HEK293 (cell line): ENCODE measurements around the gene PDZRN4.
"Not testable (repeated sequence)": the region's sequence is repeated elsewhere in the genome, so short reads cannot be mapped to it uniquely, and the experiment has no call there.

Source experiments
- CTCF ChIA-PET: fragments of 350-600 bp; formaldehyde crosslinking; extraction: SDS; loops from one replicate; lab custom pipeline; 2021; ENCODE audit warnings: antibody characterized with exemption; lab: Yijun Ruan, JAX
- POLR2A ChIA-PET: fragments of 300-600 bp; formaldehyde crosslinking; extraction: SDS; loops from one replicate; lab custom pipeline; 2020; ENCODE audit warnings: antibody characterized with exemption, inconsistent platforms; lab: Yijun Ruan, JAX
- H3K27ac ChIP-seq: fragments of 200-500 bp; sonication (Bioruptor generic); 2 replicates; pipeline ENCODE4 v1.5.1; 2014; ENCODE audit warnings: low read depth, low read length, control low read depth, inconsistent platforms; ENCODE audit errors: extremely low read depth
- H3K36me3 ChIP-seq, 2 experiments: fragments of 200-500 bp in 1 of 2; sonication (Bioruptor generic) in 1 of 2; 1 replicate in 1 of 2; 2 replicates in 1 of 2; pipeline ENCODE4 v1.5.1; 2014 to 2017; ENCODE audit warnings: inconsistent platforms in 2 of 2, low read length in 2 of 2; ENCODE audit not compliant: control insufficient read depth in 2 of 2, insufficient read depth in 1 of 2
- H3K4me1 ChIP-seq: fragments of 200-500 bp; sonication (Bioruptor generic); 2 replicates; pipeline ENCODE4 v1.5.1; 2014; ENCODE audit warnings: mild to moderate bottlenecking, low read length, inconsistent platforms; ENCODE audit not compliant: control insufficient read depth, insufficient read depth
- H3K4me3 ChIP-seq: 2 replicates; pipeline ENCODE4 v1.5.1; 2011; ENCODE audit warnings: low read depth, mild to moderate bottlenecking, control low read depth, low read length, moderate library complexity
- H3K9me3 ChIP-seq: fragments of 200-500 bp; sonication (Bioruptor generic); 2 replicates; pipeline ENCODE4 v1.5.1; 2014; ENCODE audit warnings: low read depth, low read length, inconsistent platforms; ENCODE audit not compliant: control insufficient read depth, insufficient read depth
- PRDM1 ChIP-seq: fragments of 450-650 bp; formaldehyde crosslinking; IDR thresholded peaks from 2 replicates; pipeline ENCODE4; 2016; ENCODE audit warnings: missing biosample characterization, missing genetic modification characterization
- SCRT1 ChIP-seq: fragments of 450-650 bp; formaldehyde crosslinking; IDR thresholded peaks from 2 replicates; pipeline ENCODE4 v1.5.1; 2016; ENCODE audit warnings: missing biosample characterization, missing genetic modification characterization, borderline replicate concordance
- ZBTB21 ChIP-seq: fragments of 450-650 bp; formaldehyde crosslinking; IDR thresholded peaks from 2 replicates; pipeline ENCODE4 v1.5.1; 2017; ENCODE audit warnings: missing biosample characterization, missing genetic modification characterization
- ZBTB48 ChIP-seq: fragments of 450-650 bp; formaldehyde crosslinking; IDR thresholded peaks from 2 replicates; pipeline ENCODE4 v1.5.1; 2016; ENCODE audit warnings: missing biosample characterization, missing genetic modification characterization
- ZFP41 ChIP-seq: fragments of 450-650 bp; formaldehyde crosslinking; IDR thresholded peaks from 2 replicates; pipeline ENCODE4 v1.5.1; 2016; ENCODE audit warnings: missing biosample characterization, missing genetic modification characterization, borderline replicate concordance
- ZNF169 ChIP-seq: fragments of 450-650 bp; formaldehyde crosslinking; IDR thresholded peaks from 2 replicates; pipeline ENCODE4 v1.5.1; 2016; ENCODE audit warnings: missing biosample characterization, missing genetic modification characterization
- ZNF223 ChIP-seq: fragments of 450-650 bp; formaldehyde crosslinking; IDR thresholded peaks from 2 replicates; pipeline ENCODE4 v1.5.1; 2016; ENCODE audit warnings: missing biosample characterization, missing genetic modification characterization
- ZNF23 ChIP-seq: fragments of 450-650 bp; formaldehyde crosslinking; IDR thresholded peaks from 2 replicates; pipeline ENCODE4 v1.5.1; 2016; ENCODE audit warnings: missing biosample characterization, missing genetic modification characterization, borderline replicate concordance
- ZNF341 ChIP-seq: fragments of 450-650 bp; formaldehyde crosslinking; IDR thresholded peaks from 2 replicates; pipeline ENCODE4; 2016; ENCODE audit warnings: low read depth, missing biosample characterization, missing genetic modification characterization
- ZNF510 ChIP-seq: fragments of 450-650 bp; formaldehyde crosslinking; IDR thresholded peaks from 2 replicates; pipeline ENCODE4 v1.5.1; 2018; ENCODE audit warnings: mild to moderate bottlenecking, missing genetic modification characterization, missing biosample characterization; ENCODE audit not compliant: insufficient replicate concordance
- ZNF560 ChIP-seq: fragments of 450-650 bp; formaldehyde crosslinking; IDR thresholded peaks from 2 replicates; pipeline ENCODE4 v1.5.1; 2017; ENCODE audit warnings: missing biosample characterization, missing genetic modification characterization, borderline replicate concordance
- ZNF600 ChIP-seq: fragments of 450-650 bp; formaldehyde crosslinking; IDR thresholded peaks from 2 replicates; pipeline ENCODE4 v1.5.1; 2016; ENCODE audit warnings: missing biosample characterization, missing genetic modification characterization
- ZNF664 ChIP-seq: fragments of 450-650 bp; formaldehyde crosslinking; IDR thresholded peaks from 2 replicates; pipeline ENCODE4 v1.5.1; 2016; ENCODE audit warnings: missing biosample characterization, missing genetic modification characterization
- ZNF768 ChIP-seq: fragments of 450-650 bp; formaldehyde crosslinking; IDR thresholded peaks from 2 replicates; pipeline ENCODE4 v1.5.1; 2018; ENCODE audit warnings: missing biosample characterization, mild to moderate bottlenecking, missing genetic modification characterization
- ZXDB ChIP-seq: fragments of 450-650 bp; formaldehyde crosslinking; IDR thresholded peaks from 2 replicates; pipeline ENCODE4 v1.5.1; 2016; ENCODE audit warnings: missing biosample characterization, missing genetic modification characterization
- TF ChIP-seq, protein P1 (sequence below): fragments of 450-650 bp; formaldehyde crosslinking; IDR thresholded peaks from 2 replicates; pipeline ENCODE4 v1.5.1; 2016; ENCODE audit warnings: missing biosample characterization, missing genetic modification characterization
- TF ChIP-seq, protein P2 (sequence below): fragments of 450-650 bp; formaldehyde crosslinking; IDR thresholded peaks from 2 replicates; pipeline ENCODE4 v1.5.1; 2017; ENCODE audit warnings: missing biosample characterization, missing genetic modification characterization
- TF ChIP-seq, protein P3 (sequence below): fragments of 450-650 bp; formaldehyde crosslinking; IDR thresholded peaks from 2 replicates; pipeline ENCODE4 v1.5.1; 2016; ENCODE audit warnings: missing biosample characterization, missing genetic modification characterization
- TF ChIP-seq, protein P4 (sequence below): fragments of 450-650 bp; formaldehyde crosslinking; IDR thresholded peaks from 2 replicates; pipeline ENCODE4 v1.5.1; 2017; ENCODE audit warnings: missing biosample characterization, missing genetic modification characterization
- TF ChIP-seq, protein P5 (sequence below): fragments of 450-650 bp; formaldehyde crosslinking; IDR thresholded peaks from 2 replicates; pipeline ENCODE4 v1.5.1; 2016; ENCODE audit warnings: missing biosample characterization, missing genetic modification characterization

PDZRN4 gene

DNA sequence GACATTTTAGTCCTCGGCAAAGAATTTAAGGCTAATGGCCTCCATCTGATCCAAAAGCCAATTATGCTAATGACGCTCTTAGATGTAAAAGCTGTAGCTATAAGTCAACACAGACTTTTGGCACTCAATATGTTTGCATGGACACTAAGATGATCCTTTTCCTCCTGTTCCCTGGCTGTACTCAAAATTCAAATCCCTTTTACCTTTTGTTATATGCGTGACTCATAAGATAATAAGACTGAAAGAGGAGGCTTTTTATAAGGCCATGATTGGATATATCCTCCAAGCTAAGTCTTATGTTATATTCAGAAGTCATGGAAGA is 89.8 kb downstream of the PDZRN4 start:
- POLR2A ChIA-PET, result no interaction called here

DNA sequence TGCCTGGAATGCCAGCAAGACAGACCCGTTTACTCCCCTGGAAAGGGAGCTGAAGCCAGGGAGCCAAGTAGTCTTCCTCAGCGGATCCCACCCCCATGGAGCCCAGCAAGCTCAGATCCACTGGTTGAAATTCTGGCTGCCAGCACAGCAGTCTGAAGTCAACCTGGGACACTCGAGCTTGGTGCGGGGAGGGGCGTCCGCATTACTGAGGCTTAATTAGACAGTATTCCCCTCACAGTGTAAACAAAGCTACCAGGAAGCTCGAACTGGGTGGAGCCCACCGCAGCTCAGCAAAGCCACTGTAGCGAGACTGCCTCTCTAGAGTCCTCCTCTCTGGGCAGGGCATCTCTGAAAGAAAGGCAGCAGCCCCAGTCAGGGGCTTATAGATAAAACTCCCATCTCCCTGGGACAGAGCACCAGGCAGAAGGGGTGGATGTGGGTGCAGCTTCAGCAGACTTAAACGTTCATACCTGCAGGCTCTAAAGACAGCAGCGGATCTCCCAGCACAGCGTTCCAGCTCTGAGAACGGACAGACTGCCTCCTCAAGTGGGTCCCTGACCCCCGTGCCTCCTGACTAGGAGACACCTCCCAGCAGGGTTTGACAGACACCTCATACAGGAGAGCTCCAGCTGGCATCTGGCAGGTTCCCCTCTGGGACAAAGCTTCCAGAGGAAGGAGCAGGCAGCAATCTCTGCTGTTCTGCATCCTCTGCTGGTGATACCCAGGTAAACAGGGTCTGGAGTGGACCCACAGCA is 92.4 kb downstream of the PDZRN4 start:
- H3K9me3 ChIP-seq, H3K36me3 ChIP-seq, POLR2A ChIA-PET, H3K4me3 ChIP-seq, H3K4me1 ChIP-seq, H3K27ac ChIP-seq: not testable (repeated sequence)
- CTCF ChIA-PET, result interaction anchor here (0.8 kb wide), 1 partner anchor 383 kb away, joined by 3 read pairs; no protein-coding TSS in a partner anchor

More for the DNA sequence above, 89.8 kb downstream of the PDZRN4 start:
- H3K4me3 ChIP-seq, result no peak overlapping the region
- no peaks in the 10 kb centered on the region for H3K9me3 ChIP-seq
- TF ChIP-seq ZNF560 (tag by site-specific recombination), result no peak
- no peak for TF ChIP-seq ZXDB (tag by site-specific recombination)
- TF ChIP-seq ZFP41, result no peak
- TF ChIP-seq ZNF600 (tag by site-specific recombination), result no peak
- no peak for TF ChIP-seq ZNF341 (tag by site-specific recombination)
- no peak for TF ChIP-seq ZNF664
- TF ChIP-seq, protein P1, sequence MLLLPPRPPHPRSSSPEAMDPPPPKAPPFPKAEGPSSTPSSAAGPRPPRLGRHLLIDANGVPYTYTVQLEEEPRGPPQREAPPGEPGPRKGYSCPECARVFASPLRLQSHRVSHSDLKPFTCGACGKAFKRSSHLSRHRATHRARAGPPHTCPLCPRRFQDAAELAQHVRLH (tag by site-specific recombination), result no peak
- TF ChIP-seq ZNF23, result no peak
- no peak for TF ChIP-seq SCRT1 (tag by site-specific recombination)
- no peak for TF ChIP-seq ZBTB48 (tag by site-specific recombination)
- TF ChIP-seq ZBTB21 (tag by site-specific recombination), result no peak
- no peak for TF ChIP-seq ZNF510 (tag by site-specific recombination)
- no peak for TF ChIP-seq ZNF223 (tag by site-specific recombination)
- TF ChIP-seq, protein P2, sequence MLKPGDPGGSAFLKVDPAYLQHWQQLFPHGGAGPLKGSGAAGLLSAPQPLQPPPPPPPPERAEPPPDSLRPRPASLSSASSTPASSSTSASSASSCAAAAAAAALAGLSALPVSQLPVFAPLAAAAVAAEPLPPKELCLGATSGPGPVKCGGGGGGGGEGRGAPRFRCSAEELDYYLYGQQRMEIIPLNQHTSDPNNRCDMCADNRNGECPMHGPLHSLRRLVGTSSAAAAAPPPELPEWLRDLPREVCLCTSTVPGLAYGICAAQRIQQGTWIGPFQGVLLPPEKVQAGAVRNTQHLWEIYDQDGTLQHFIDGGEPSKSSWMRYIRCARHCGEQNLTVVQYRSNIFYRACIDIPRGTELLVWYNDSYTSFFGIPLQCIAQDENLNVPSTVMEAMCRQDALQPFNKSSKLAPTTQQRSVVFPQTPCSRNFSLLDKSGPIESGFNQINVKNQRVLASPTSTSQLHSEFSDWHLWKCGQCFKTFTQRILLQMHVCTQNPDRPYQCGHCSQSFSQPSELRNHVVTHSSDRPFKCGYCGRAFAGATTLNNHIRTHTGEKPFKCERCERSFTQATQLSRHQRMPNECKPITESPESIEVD (tag by site-specific recombination), result no peak
- no peak for TF ChIP-seq ZNF768 (tag by site-specific recombination)
- TF ChIP-seq PRDM1, result no peak
- TF ChIP-seq, protein P3, sequence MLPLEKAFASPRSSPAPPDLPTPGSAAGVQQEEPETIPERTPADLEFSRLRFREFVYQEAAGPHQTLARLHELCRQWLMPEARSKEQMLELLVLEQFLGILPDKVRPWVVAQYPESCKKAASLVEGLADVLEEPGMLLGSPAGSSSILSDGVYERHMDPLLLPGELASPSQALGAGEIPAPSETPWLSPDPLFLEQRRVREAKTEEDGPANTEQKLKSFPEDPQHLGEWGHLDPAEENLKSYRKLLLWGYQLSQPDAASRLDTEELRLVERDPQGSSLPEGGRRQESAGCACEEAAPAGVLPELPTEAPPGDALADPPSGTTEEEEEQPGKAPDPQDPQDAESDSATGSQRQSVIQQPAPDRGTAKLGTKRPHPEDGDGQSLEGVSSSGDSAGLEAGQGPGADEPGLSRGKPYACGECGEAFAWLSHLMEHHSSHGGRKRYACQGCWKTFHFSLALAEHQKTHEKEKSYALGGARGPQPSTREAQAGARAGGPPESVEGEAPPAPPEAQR (tag by site-specific recombination), result no peak
- TF ChIP-seq, protein P4, sequence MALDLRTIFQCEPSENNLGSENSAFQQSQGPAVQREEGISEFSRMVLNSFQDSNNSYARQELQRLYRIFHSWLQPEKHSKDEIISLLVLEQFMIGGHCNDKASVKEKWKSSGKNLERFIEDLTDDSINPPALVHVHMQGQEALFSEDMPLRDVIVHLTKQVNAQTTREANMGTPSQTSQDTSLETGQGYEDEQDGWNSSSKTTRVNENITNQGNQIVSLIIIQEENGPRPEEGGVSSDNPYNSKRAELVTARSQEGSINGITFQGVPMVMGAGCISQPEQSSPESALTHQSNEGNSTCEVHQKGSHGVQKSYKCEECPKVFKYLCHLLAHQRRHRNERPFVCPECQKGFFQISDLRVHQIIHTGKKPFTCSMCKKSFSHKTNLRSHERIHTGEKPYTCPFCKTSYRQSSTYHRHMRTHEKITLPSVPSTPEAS, result no peak
- TF ChIP-seq, protein P5, sequence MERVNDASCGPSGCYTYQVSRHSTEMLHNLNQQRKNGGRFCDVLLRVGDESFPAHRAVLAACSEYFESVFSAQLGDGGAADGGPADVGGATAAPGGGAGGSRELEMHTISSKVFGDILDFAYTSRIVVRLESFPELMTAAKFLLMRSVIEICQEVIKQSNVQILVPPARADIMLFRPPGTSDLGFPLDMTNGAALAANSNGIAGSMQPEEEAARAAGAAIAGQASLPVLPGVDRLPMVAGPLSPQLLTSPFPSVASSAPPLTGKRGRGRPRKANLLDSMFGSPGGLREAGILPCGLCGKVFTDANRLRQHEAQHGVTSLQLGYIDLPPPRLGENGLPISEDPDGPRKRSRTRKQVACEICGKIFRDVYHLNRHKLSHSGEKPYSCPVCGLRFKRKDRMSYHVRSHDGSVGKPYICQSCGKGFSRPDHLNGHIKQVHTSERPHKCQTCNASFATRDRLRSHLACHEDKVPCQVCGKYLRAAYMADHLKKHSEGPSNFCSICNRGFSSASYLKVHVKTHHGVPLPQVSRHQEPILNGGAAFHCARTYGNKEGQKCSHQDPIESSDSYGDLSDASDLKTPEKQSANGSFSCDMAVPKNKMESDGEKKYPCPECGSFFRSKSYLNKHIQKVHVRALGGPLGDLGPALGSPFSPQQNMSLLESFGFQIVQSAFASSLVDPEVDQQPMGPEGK, result no peak
- TF ChIP-seq ZNF169 (tag by site-specific recombination), result no peak
- CTCF ChIA-PET, result interaction anchor here (0.6 to 2.9 kb wide), 10 partner anchors 52 to 1168 kb away, joined by 3 to 28 read pairs (median 5); no protein-coding TSS in a partner anchor
- no peaks in the 10 kb centered on the region for H3K36me3 ChIP-seq
- H3K4me1 ChIP-seq, result no peaks in the 10 kb centered on the region
- no peak overlapping the region for H3K27ac ChIP-seq
